B cell (primary cell): ENCODE measurements around the gene PKNOX2. TPM values are rescaled to one million over a fixed set of nuclear protein-coding genes. Genes with fewer than 3 reads are reported as not detected.

Source experiments
- ATAC-seq: fragments of 200-7000 bp; cut with Tn5 transposase; one replicate; pipeline ENCODE4 v1.10.0; 2021; ENCODE audit warnings: low read depth, mild to moderate bottlenecking, moderate number of reproducible peaks, moderate library complexity
- CTCF ChIA-PET: fragments of 350-600 bp; sonication (Branson Sonifier 250); formaldehyde crosslinking; loops from one replicate; lab custom pipeline; 2021; ENCODE audit warnings: antibody characterized with exemption, inconsistent platforms; lab: Charles Lee
- POLR2A ChIA-PET: fragments of 350-600 bp; sonication (Branson Sonifier 250); formaldehyde crosslinking; loops from one replicate; lab custom pipeline; 2021; ENCODE audit warnings: antibody characterized with exemption; lab: Charles Lee
- DNase-seq: peaks from one replicate; pipeline ENCODE4 v3.0.0; 2013
- H2AFZ ChIP-seq: 2 replicates; pipeline ENCODE4 v1.6.1; 2012; ENCODE audit warnings: mild to moderate bottlenecking, low read depth, low read length; ENCODE audit not compliant: insufficient read depth, poor library complexity, severe bottlenecking
- H3K27ac ChIP-seq, 2 donors: 1 replicate in 1 of 2; 2 replicates in 1 of 2; pipeline ENCODE4 v1.5.1; 2012 to 2013; ENCODE audit warnings: low read length in 2 of 2, mild to moderate bottlenecking in 2 of 2, moderate library complexity in 1 of 2
- H3K27me3 ChIP-seq, 4 experiments: fragments of 200-600 bp in 1 of 4; sonication (generic) in 1 of 4; replicated peaks in 1 of 4; 1 replicate in 2 of 4; 2 replicates in 2 of 4; pipeline versions ENCODE4 v1.6.1 to v1.7.0; 2013 to 2016; ENCODE audit warnings: low read length in 3 of 4, mild to moderate bottlenecking in 2 of 4, mixed read lengths in 1 of 4, moderate library complexity in 1 of 4; ENCODE audit not compliant: insufficient read depth in 4 of 4, control insufficient read depth in 3 of 4; ENCODE audit errors: control extremely low read depth in 1 of 4
- H3K36me3 ChIP-seq, 2 experiments: replicated peaks in 1 of 2; 1 replicate in 1 of 2; 2 replicates in 1 of 2; pipeline versions ENCODE4 v1.6.1 to v1.7.1; 2013; ENCODE audit warnings: low read length in 1 of 2; ENCODE audit not compliant: insufficient read depth in 2 of 2, control insufficient read depth in 1 of 2; ENCODE audit errors: control extremely low read depth in 1 of 2, extremely low read depth in 1 of 2
- H3K4me1 ChIP-seq, 2 donors: fragments of 200-600 bp in 1 of 2; sonication (generic) in 1 of 2; 1 replicate in 1 of 2; 2 replicates in 1 of 2; pipeline versions ENCODE4 v1.5.1 to v1.6.1; 2013 to 2017; ENCODE audit warnings: low read length in 2 of 2; ENCODE audit not compliant: control insufficient read depth in 2 of 2, insufficient read depth in 2 of 2
- H3K4me2 ChIP-seq: replicated peaks from 2 replicates; pipeline ENCODE3; 2012; ENCODE audit warnings: mild to moderate bottlenecking, low read depth, low read length; ENCODE audit not compliant: poor library complexity, severe bottlenecking
- H3K4me3 ChIP-seq, 5 experiments: fragments of 200-600 bp in 1 of 5; sonication (generic) in 1 of 5; 1 replicate in 3 of 5; 2 replicates in 2 of 5; pipeline versions ENCODE4 v1.5.1 to v1.7.0; 2011 to 2016; ENCODE audit warnings: low read length in 4 of 5, mild to moderate bottlenecking in 4 of 5, low read depth in 2 of 5, control low read depth in 1 of 5, moderate library complexity in 1 of 5; ENCODE audit not compliant: insufficient read depth in 1 of 5; ENCODE audit errors: control extremely low read depth in 1 of 5, extremely low read depth in 1 of 5
- H3K79me2 ChIP-seq: fragments of 200-600 bp; sonication (generic); one replicate; pipeline ENCODE4 v1.6.0; 2016; ENCODE audit warnings: low read length; ENCODE audit not compliant: control insufficient read depth, insufficient read depth
- H3K9ac ChIP-seq: fragments of 200-600 bp; sonication (generic); 2 replicates; pipeline ENCODE4 v1.6.1; 2017; ENCODE audit warnings: mild to moderate bottlenecking, low read length, moderate library complexity
- H3K9me3 ChIP-seq, 3 donors: one replicate each; pipeline versions ENCODE4 v1.6.1 to v1.7.1; 2013; ENCODE audit warnings: low read length in 2 of 3; ENCODE audit not compliant: control insufficient read depth in 2 of 3, insufficient read depth in 1 of 3; ENCODE audit errors: control extremely low read depth in 1 of 3
- H4K20me1 ChIP-seq: 2 replicates; pipeline ENCODE4 v1.6.0; 2012; ENCODE audit warnings: mild to moderate bottlenecking, low read length; ENCODE audit not compliant: insufficient read depth, control insufficient read depth, poor library complexity, severe bottlenecking
- H3K27ac Mint-ChIP-seq: one replicate; pipeline ENCODE4 v1.8.0; 2021; ENCODE audit warnings: mixed read lengths
- H3K27me3 Mint-ChIP-seq: one replicate; pipeline ENCODE4 v1.8.0; 2021; ENCODE audit warnings: mixed read lengths
- H3K4me1 Mint-ChIP-seq: one replicate; pipeline ENCODE4 v1.8.0; 2021; ENCODE audit warnings: mixed read lengths
- H3K4me3 Mint-ChIP-seq: one replicate; pipeline ENCODE4 v1.8.0; 2021; ENCODE audit warnings: mixed read lengths
- H3K9me3 Mint-ChIP-seq: one replicate; pipeline ENCODE4 v1.8.0; 2022; ENCODE audit warnings: mixed read lengths; ENCODE audit not compliant: insufficient read depth
- CTCF ChIP-seq: fragments of 200-600 bp; IDR thresholded peaks from one replicate; pipeline ENCODE4 v1.8.0; 2022; ENCODE audit warnings: antibody characterized with exemption, mild to moderate bottlenecking
- EZH2 ChIP-seq: IDR thresholded peaks from 2 replicates; pipeline ENCODE4 v1.6.1; 2012; ENCODE audit warnings: borderline replicate concordance, low read depth, mild to moderate bottlenecking, moderate library complexity, low read length; ENCODE audit not compliant: insufficient read depth, poor library complexity, severe bottlenecking
- WGBS: methylation state at CpG from one replicate; pipeline ENCODE4 v1.1.5; 2013; ENCODE audit warnings: missing lambda C conversion rate; ENCODE audit not compliant: insufficient coverage; 5-methylcytosine and 5-hydroxymethylcytosine counted together
- intact Hi-C: fragments of 100-400 bp; cut with micrococcal nuclease; formaldehyde crosslinking; loops from one replicate; pipeline ENCODE4 v1.10.0; 2022
- polyA plus RNA-seq: library from polyadenylated mRNA; depleted of rRNA; stranded (reverse); fragments of >200 nt; gene quantifications from 2 replicates; pipeline ENCODE4 v1.2.3, GENCODE V29; 2012
- total RNA-seq, 2 donors: library from RNA; stranded (reverse); fragments of 120-200 nt in 1 of 2; gene quantifications; 1 replicate in 1 of 2; 2 replicates in 1 of 2; pipeline versions ENCODE4 v1.2.3 to v1.2.4, GENCODE V29; 2013 to 2022

Gene PKNOX2
- total and polyA plus RNA-seq, 2 donors (not counting 1 experiment from before 2014, with no cell fraction given) = not detected

GRCh38 chr11:125379981-125380380, 215.4 kb downstream of the PKNOX2 start:
- Histone ChIP-seq H3K4me1 (no peaks in the 10 kb centered on the region), H3K27ac (no peak overlapping the region), H3K9ac (no peak overlapping the region), H3K79me2 (no peaks in the 10 kb centered on the region), H2AFZ (no peak overlapping the region), H3K36me3 (no peaks in the 10 kb centered on the region), H3K27me3 (peaks cover 0 to 5% (median 0%) of the 10 kb centered on the region in 4 experiments), H3K4me2 (no peak overlapping the region), H3K4me3 (no peak overlapping the region), H3K9me3 (no peaks in the 10 kb centered on the region), H4K20me1 (no peaks in the 10 kb centered on the region)
- DNase-seq (no peak), ATAC-seq (no peak)
- H3K4me3 Mint-ChIP-seq = no peak overlapping the region
- peaks cover 44% of the 10 kb centered on the region for H3K27me3 Mint-ChIP-seq
- intact Hi-C loops = no loop called here
- H3K4me1 Mint-ChIP-seq = no peaks in the 10 kb centered on the region
- H3K9me3 Mint-ChIP-seq = no peaks in the 10 kb centered on the region
- CTCF ChIA-PET = interaction anchor here (0.5 kb wide), 1 partner anchor 157 kb away, joined by 3 read pairs; no protein-coding TSS in a partner anchor
- POLR2A ChIA-PET = no interaction called here
- no peak for TF ChIP-seq CTCF
- no peak for TF ChIP-seq EZH2
- WGBS = no CpG with 5 or more reads among the region's 14 CpGs
- no peak overlapping the region for H3K27ac Mint-ChIP-seq

GRCh38 chr11:125380756-125381445, 216.3 kb downstream of the PKNOX2 start:
- H3K9ac ChIP-seq = no peak overlapping the region
- no peak overlapping the region for H3K4me3 ChIP-seq
- no peaks in the 10 kb centered on the region for H3K9me3 Mint-ChIP-seq
- H3K36me3 ChIP-seq = no peaks in the 10 kb centered on the region
- ATAC-seq = no peak
- H3K4me2 ChIP-seq = no peak overlapping the region
- intact Hi-C loops = no loop called here
- no peaks in the 10 kb centered on the region for H3K4me1 ChIP-seq
- no peaks in the 10 kb centered on the region for H4K20me1 ChIP-seq
- no peak overlapping the region for H3K27ac Mint-ChIP-seq
- WGBS = 96% methylated on average over 9 of the region's 9 CpGs
- peaks cover 0 to 6% (median 0%) of the 10 kb centered on the region in 4 experiments for H3K27me3 ChIP-seq
- TF ChIP-seq CTCF (no peak), EZH2 (no peak)
- no peak overlapping the region for H3K4me3 Mint-ChIP-seq
- H3K79me2 ChIP-seq = no peaks in the 10 kb centered on the region
- ChIA-PET POLR2A (no interaction called here), CTCF (interaction anchor here (0.5 kb wide), 1 partner anchor 158 kb away, joined by 3 read pairs; no protein-coding TSS in a partner anchor)
- no peak overlapping the region for H2AFZ ChIP-seq
- no peak overlapping the region for H3K27ac ChIP-seq
- H3K27me3 Mint-ChIP-seq = peaks cover 43% of the 10 kb centered on the region
- no peaks in the 10 kb centered on the region for H3K4me1 Mint-ChIP-seq
- DNase-seq = no peak
- no peaks in the 10 kb centered on the region for H3K9me3 ChIP-seq
